IMR-90 (cell line): ENCODE results near the gene ITGAE. TPM values are rescaled to one million over a fixed set of nuclear protein-coding genes. Genes with fewer than 3 reads are reported as not detected.

ENCODE experiments used
- ATAC-seq: fragments of 200-7000 bp; cut with Tn5 transposase; 2 replicates; pipeline ENCODE4 v1.9.1; 2020; ENCODE audit warnings: low read depth, mild to moderate bottlenecking, moderate library complexity
- BruUV-seq: library from RNA; stranded (reverse); fragments of 400-500 nt; replicated peaks from 2 replicates; lab custom pipeline; 2021; lab: Mats Ljungman, UMichigan
- CTCF ChIA-PET: fragments of 300-600 bp; formaldehyde crosslinking; extraction: SDS; loops from one replicate; lab custom pipeline; 2021; ENCODE audit warnings: antibody characterized with exemption; lab: Yijun Ruan, JAX
- POLR2A ChIA-PET: fragments of 300-600 bp; sonication (Branson Sonifier 250); formaldehyde crosslinking; loops from one replicate; lab custom pipeline; 2022; ENCODE audit warnings: antibody characterized with exemption; ENCODE audit not compliant: unreplicated experiment; lab: Charles Lee
- DNase-seq: peaks from one replicate; pipeline ENCODE4 v3.0.0; 2013
- H2AFZ ChIP-seq: replicated peaks from 2 replicates; pipeline ENCODE3; 2013; ENCODE audit warnings: low read length, mild to moderate bottlenecking; ENCODE audit not compliant: poor library complexity
- H2AK5ac ChIP-seq: 2 replicates; pipeline ENCODE4 v1.6.1; 2013; ENCODE audit warnings: low read depth, low read length, inconsistent platforms
- H2AK9ac ChIP-seq: replicated peaks from 2 replicates; pipeline ENCODE3; 2013; ENCODE audit warnings: mild to moderate bottlenecking, low read depth, low read length, moderate library complexity; ENCODE audit not compliant: poor library complexity
- H2BK120ac ChIP-seq: 2 replicates; pipeline ENCODE4 v1.6.1; 2013; ENCODE audit warnings: low read depth, low read length, inconsistent platforms
- H2BK15ac ChIP-seq: 3 replicates; pipeline ENCODE4 v1.6.1; 2013; ENCODE audit warnings: low read depth, low read length, inconsistent platforms
- H2BK20ac ChIP-seq: 2 replicates; pipeline ENCODE4 v1.6.1; 2013; ENCODE audit warnings: low read depth, mild to moderate bottlenecking, inconsistent platforms, low read length, moderate library complexity
- H2BK5ac ChIP-seq: 2 replicates; pipeline ENCODE4 v1.6.1; 2013; ENCODE audit warnings: mild to moderate bottlenecking, low read depth, low read length, inconsistent platforms; ENCODE audit not compliant: poor library complexity, severe bottlenecking
- H3K14ac ChIP-seq: replicated peaks from 2 replicates; pipeline ENCODE4 v1.6.1; 2013; ENCODE audit warnings: low read depth, low read length, inconsistent platforms
- H3K18ac ChIP-seq: 2 replicates; pipeline ENCODE4 v1.6.1; 2013; ENCODE audit warnings: low read depth, low read length, control low read depth
- H3K23ac ChIP-seq: 2 replicates; pipeline ENCODE4 v1.6.1; 2013; ENCODE audit warnings: low read depth, low read length, inconsistent platforms
- H3K27ac ChIP-seq: 2 replicates; pipeline ENCODE4 v1.5.1; 2013; ENCODE audit warnings: mild to moderate bottlenecking, control low read depth, low read length; ENCODE audit not compliant: insufficient read depth
- H3K27me3 ChIP-seq: 2 replicates; pipeline ENCODE4 v1.6.1; 2013; ENCODE audit warnings: low read length; ENCODE audit not compliant: control insufficient read depth, insufficient read depth
- H3K36me3 ChIP-seq: 2 replicates; pipeline ENCODE4 v1.6.1; 2013; ENCODE audit warnings: low read length, mixed read lengths; ENCODE audit not compliant: control insufficient read depth, insufficient read depth
- H3K4ac ChIP-seq: 2 replicates; pipeline ENCODE4 v1.6.1; 2013; ENCODE audit warnings: low read depth, low read length, inconsistent platforms
- H3K4me1 ChIP-seq: 2 replicates; pipeline ENCODE4 v1.6.1; 2013; ENCODE audit warnings: low read length, mixed read lengths; ENCODE audit not compliant: control insufficient read depth, insufficient read depth
- H3K4me2 ChIP-seq: 2 replicates; pipeline ENCODE4 v1.6.1; 2013; ENCODE audit warnings: low read depth, mild to moderate bottlenecking, control low read depth, low read length, moderate library complexity
- H3K4me3 ChIP-seq: 2 replicates; pipeline ENCODE4 v1.5.1; 2013; ENCODE audit warnings: low read depth, mild to moderate bottlenecking, control low read depth, low read length, moderate library complexity; ENCODE audit not compliant: insufficient read depth
- H3K56ac ChIP-seq: 2 replicates; pipeline ENCODE4 v1.6.1; 2013; ENCODE audit warnings: low read length, inconsistent platforms; ENCODE audit not compliant: insufficient read depth; ENCODE audit errors: extremely low read depth
- H3K79me1 ChIP-seq, 2 experiments: 2 replicates each; pipeline ENCODE4 v1.6.1; 2013; ENCODE audit warnings: low read length in 2 of 2, inconsistent platforms in 1 of 2, low read depth in 1 of 2
- H3K9ac ChIP-seq: 2 replicates; pipeline ENCODE4 v1.6.1; 2013; ENCODE audit warnings: low read depth, low read length, control low read depth
- H3K9me1 ChIP-seq: 2 replicates; pipeline ENCODE4 v1.6.1; 2013; ENCODE audit warnings: low read length, inconsistent platforms; ENCODE audit not compliant: insufficient read depth
- H3K9me3 ChIP-seq: 2 replicates; pipeline ENCODE4 v1.6.1; 2013; ENCODE audit warnings: low read length; ENCODE audit not compliant: control insufficient read depth, insufficient read depth
- H4K20me1 ChIP-seq: 2 replicates; pipeline ENCODE4 v1.6.1; 2013; ENCODE audit warnings: low read length, inconsistent platforms; ENCODE audit not compliant: insufficient read depth
- H4K5ac ChIP-seq: 2 replicates; pipeline ENCODE4 v1.6.1; 2013; ENCODE audit warnings: mild to moderate bottlenecking, low read depth, low read length, control low read depth
- H4K8ac ChIP-seq, 2 experiments: 2 replicates each; pipeline ENCODE4 v1.6.1; 2013; ENCODE audit warnings: low read depth in 2 of 2, low read length in 2 of 2, control low read depth in 1 of 2, inconsistent platforms in 1 of 2
- H4K91ac ChIP-seq: 2 replicates; pipeline ENCODE4 v1.6.1; 2013; ENCODE audit warnings: low read depth, low read length, inconsistent platforms; ENCODE audit not compliant: insufficient read depth
- BHLHE40 ChIP-seq: fragments of 150-350 bp; IDR thresholded peaks from 2 replicates; pipeline ENCODE4 v1.6.1; 2016; ENCODE audit warnings: mild to moderate bottlenecking, low read depth, low read length
- CEBPB ChIP-seq: IDR thresholded peaks from 2 replicates; pipeline ENCODE4 v1.6.1; 2012; ENCODE audit warnings: low read depth, low read length, improper control_type of control experiment
- CHD1 ChIP-seq: IDR thresholded peaks from 2 replicates; pipeline ENCODE4 v1.6.1; 2012; ENCODE audit warnings: low read depth, low read length, improper control_type of control experiment
- CTCF ChIP-seq: conservative IDR thresholded peaks from 2 replicates; pipeline ENCODE4 v1.5.1; 2012; ENCODE audit warnings: mild to moderate bottlenecking, low read depth, low read length, improper control_type of control experiment
- ELK1 ChIP-seq: fragments of 150-350 bp; IDR thresholded peaks from 2 replicates; pipeline ENCODE4 v1.6.1; 2016; ENCODE audit warnings: low read depth, mild to moderate bottlenecking, low read length, moderate library complexity, borderline replicate concordance
- FOS ChIP-seq: fragments of 150-350 bp; IDR thresholded peaks from 2 replicates; pipeline ENCODE4 v1.6.1; 2016; ENCODE audit warnings: low read depth, low read length
- MAFK ChIP-seq: IDR thresholded peaks from 2 replicates; pipeline ENCODE4 v1.6.1; 2012; ENCODE audit warnings: low read depth, low read length, improper control_type of control experiment
- MAZ ChIP-seq: IDR thresholded peaks from 2 replicates; pipeline ENCODE4 v1.6.1; 2012; ENCODE audit warnings: low read depth, mild to moderate bottlenecking, low read length, improper control_type of control experiment, moderate library complexity, borderline replicate concordance
- MXI1 ChIP-seq: IDR thresholded peaks from 2 replicates; pipeline ENCODE4 v1.6.1; 2012; ENCODE audit warnings: low read depth, mild to moderate bottlenecking, low read length, moderate library complexity, borderline replicate concordance
- RAD21 ChIP-seq: IDR thresholded peaks from 2 replicates; pipeline ENCODE4 v1.6.1; 2012; ENCODE audit warnings: low read length, improper control_type of control experiment
- WGBS, 2 experiments: methylation state at CpG; one replicate each; pipeline versions ENCODE4 v1.1.5 to v1.1.7; 2013; ENCODE audit warnings: missing lambda C conversion rate in 2 of 2; ENCODE audit not compliant: insufficient read length in 1 of 2; ENCODE audit errors: extremely low coverage in 2 of 2; 5-methylcytosine and 5-hydroxymethylcytosine counted together
- dilution Hi-C: fragments of 300-500 bp; cut with HindIII; formaldehyde crosslinking; loops from one replicate; pipeline ENCODE4 v1.14.3; 2018; ENCODE audit warnings: low sequenced_read_pairs; ENCODE audit not compliant: unreplicated experiment
- in situ Hi-C: fragments of 300-500 bp; cut with MboI; formaldehyde crosslinking; loops from 3 replicates; pipeline ENCODE4 v1.14.3; 2019; ENCODE audit warnings: low sequenced_read_pairs, inconsistent platforms, mixed read lengths
- intact Hi-C: fragments of 100-400 bp; cut with micrococcal nuclease; formaldehyde crosslinking; loops from 2 replicates; pipeline ENCODE4 v1.10.0; 2022
- polyA plus RNA-seq, 3 experiments: library from polyadenylated mRNA; depleted of rRNA; stranded (reverse); fragments of >200 nt; gene quantifications; 2 replicates each; pipeline ENCODE4 v1.2.3, GENCODE V29; 2012; ENCODE audit warnings: low replicate concordance in 1 of 3
- total RNA-seq: library from RNA; depleted of rRNA; stranded (reverse); fragments of >200 nt; gene quantifications from 2 replicates; pipeline ENCODE4 v1.2.3, GENCODE V29; 2012
- TF ChIP-seq, protein P1 (sequence below): fragments of 150-350 bp; IDR thresholded peaks from 2 replicates; pipeline ENCODE4 v1.6.1; 2017; ENCODE audit warnings: mild to moderate bottlenecking, antibody characterized with exemption, low read length, low read depth

The ITGAE gene
- total and polyA plus RNA-seq, 2 of the 4 experiments (the other 2 are of a cell fraction) = 54.1 to 60.8 TPM

DNA sequence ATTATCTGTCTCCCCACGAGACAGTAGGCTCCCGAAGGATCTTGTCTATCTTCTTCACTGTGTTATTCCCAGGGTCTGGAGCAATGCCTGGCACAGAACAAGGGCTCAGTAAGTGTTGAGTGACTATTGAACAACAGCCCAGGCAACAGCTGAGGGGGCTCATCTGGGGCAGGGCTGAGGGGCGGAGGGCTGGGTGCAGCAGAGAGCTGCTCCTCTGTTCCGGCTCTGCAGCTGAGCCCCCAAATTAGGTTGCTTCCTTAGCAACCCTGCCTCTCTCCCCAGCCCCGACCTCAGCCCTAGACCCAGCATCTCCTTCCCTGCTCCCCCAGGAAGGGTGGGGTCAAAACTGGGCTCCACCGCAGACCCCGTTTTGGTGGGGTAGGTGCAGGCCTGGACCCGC lies 32.2 kb downstream of the ITGAE start:
- intact Hi-C loops = no loop called here
- no TSS peak for BruUV-seq
- H2AK9ac ChIP-seq = no peak overlapping the region

More for the DNA sequence above, 32.2 kb downstream of the ITGAE start:
- Histone ChIP-seq H3K27me3 (no peaks in the 10 kb centered on the region; the same call in 1 of the 2 replicates), H4K91ac (no peak overlapping the region), H2BK5ac (no peak overlapping the region), H3K4me3 (no peak overlapping the region), H2BK120ac (no peak overlapping the region), H4K5ac (no peak overlapping the region), H3K4ac (no peak overlapping the region), H3K23ac (no peak overlapping the region), H3K36me3 (no peaks in the 10 kb centered on the region), H4K8ac (no peak overlapping the region), H2BK20ac (no peak overlapping the region), H3K18ac (no peak overlapping the region), H3K27ac (no peak overlapping the region), H3K9ac (no peak overlapping the region), H3K79me1 (no peaks in the 10 kb centered on the region), H3K9me3 (peaks cover 7% of the 10 kb centered on the region), H3K56ac (no peak overlapping the region), H3K9me1 (no peaks in the 10 kb centered on the region; the same call in 1 of the 2 replicates), H3K4me1 (peaks cover 5% of the 10 kb centered on the region; the same call in 1 of the 2 replicates), H4K20me1 (no peaks in the 10 kb centered on the region), H2AK5ac (no peak overlapping the region), H2AFZ (no peak overlapping the region), H2BK15ac (no peak overlapping the region), H3K14ac (no peak overlapping the region), H3K4me2 (no peak overlapping the region)
- no peak for TF ChIP-seq MAZ
- no peak for TF ChIP-seq FOS
- no peak for TF ChIP-seq MAFK
- TF ChIP-seq RAD21 = no peak
- TF ChIP-seq ELK1 = no peak
- no peak for TF ChIP-seq CTCF
- no peak for TF ChIP-seq BHLHE40
- TF ChIP-seq, protein P1, sequence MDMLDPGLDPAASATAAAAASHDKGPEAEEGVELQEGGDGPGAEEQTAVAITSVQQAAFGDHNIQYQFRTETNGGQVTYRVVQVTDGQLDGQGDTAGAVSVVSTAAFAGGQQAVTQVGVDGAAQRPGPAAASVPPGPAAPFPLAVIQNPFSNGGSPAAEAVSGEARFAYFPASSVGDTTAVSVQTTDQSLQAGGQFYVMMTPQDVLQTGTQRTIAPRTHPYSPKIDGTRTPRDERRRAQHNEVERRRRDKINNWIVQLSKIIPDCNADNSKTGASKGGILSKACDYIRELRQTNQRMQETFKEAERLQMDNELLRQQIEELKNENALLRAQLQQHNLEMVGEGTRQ = no peak
- TF ChIP-seq CEBPB = no peak
- TF ChIP-seq CHD1 = no peak
- no peak for TF ChIP-seq MXI1
- in situ Hi-C loops = no loop called here
- WGBS, 2 experiments = 40% methylated on average over 1 of the region's 8 CpGs; no CpG with 5 or more reads in 1 of the 2 experiments
- dilution Hi-C loops = no loop called here
- DNase-seq = no peak
- CTCF ChIA-PET = no interaction called here
- POLR2A ChIA-PET = no interaction called here
- ATAC-seq = no peak
